Measurements from ENCODE around the gene CLRN3.

Gene CLRN3

DNA sequence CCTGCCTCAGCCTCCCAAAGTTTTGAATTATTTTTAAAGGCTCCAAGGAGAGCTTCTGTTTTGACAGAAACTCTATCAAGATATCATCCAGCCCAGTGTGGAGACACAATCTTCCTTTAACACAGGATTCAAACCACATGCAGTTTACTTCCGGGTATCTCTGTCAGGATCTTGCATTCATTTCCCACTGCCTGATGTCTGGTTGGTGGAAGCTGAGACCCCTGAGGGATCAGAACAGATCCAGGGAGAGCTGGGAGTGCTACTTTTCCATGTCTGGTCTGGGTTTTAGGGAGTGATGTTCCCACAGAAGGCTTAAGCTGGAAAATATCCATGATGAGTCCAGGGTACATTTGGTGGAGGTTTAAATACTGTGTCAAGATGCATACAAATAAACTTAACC lies 30.9 kb upstream of the CLRN3 start:
- H3K4me3 ChIP-seq (ENCODE audit: low read depth, low read length): no peak overlapping the region
- TF ChIP-seq, protein P1, sequence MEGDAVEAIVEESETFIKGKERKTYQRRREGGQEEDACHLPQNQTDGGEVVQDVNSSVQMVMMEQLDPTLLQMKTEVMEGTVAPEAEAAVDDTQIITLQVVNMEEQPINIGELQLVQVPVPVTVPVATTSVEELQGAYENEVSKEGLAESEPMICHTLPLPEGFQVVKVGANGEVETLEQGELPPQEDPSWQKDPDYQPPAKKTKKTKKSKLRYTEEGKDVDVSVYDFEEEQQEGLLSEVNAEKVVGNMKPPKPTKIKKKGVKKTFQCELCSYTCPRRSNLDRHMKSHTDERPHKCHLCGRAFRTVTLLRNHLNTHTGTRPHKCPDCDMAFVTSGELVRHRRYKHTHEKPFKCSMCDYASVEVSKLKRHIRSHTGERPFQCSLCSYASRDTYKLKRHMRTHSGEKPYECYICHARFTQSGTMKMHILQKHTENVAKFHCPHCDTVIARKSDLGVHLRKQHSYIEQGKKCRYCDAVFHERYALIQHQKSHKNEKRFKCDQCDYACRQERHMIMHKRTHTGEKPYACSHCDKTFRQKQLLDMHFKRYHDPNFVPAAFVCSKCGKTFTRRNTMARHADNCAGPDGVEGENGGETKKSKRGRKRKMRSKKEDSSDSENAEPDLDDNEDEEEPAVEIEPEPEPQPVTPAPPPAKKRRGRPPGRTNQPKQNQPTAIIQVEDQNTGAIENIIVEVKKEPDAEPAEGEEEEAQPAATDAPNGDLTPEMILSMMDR (IDR thresholded peaks at IDR 0.05; ENCODE audit: insufficient read depth, low read length, missing control alignments): no peak
- CTCF ChIA-PET: no interaction called here
- POLR2A ChIA-PET: no interaction called here
- DNase-seq (ENCODE audit: low read depth, low spot score): no peak

DNA sequence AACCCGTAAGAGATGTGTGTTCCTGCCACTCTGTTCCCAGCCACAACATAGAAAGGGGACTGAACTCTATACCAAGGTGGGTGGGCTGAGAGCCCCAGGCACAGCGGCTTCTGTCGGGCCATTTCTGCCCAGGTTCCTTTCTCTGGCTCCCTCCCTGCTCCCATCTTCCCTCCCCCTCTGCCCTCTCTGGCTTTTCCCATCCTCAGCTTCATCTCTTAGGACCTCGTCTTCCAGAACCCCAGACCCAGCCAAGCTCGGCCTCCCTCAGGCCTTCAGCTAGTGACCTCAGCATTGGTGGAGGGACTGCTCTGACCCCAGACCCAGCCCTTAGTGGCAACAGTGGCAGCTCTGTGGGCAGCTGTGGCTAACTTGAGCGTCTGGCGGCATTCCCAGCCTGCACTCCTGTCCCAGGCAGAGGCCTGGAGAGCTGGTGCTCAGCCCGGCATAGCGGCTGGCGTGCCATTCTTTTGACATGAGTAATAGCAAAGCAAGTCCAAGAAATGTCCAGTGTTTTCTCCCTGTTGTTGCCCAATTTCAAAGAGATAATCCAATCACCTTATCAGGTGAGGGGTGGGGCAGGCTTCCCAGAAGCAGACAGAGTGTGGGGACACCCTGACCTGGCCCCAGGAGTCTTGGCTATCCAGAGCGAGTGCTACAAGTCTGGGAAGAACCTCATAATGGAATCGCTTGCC lies 30.1 kb upstream of the CLRN3 start:
- ChIA-PET POLR2A (no interaction called here), CTCF (no interaction called here)
- H3K4me3 ChIP-seq (ENCODE audit: low read depth, low read length): no peak overlapping the region
- TF ChIP-seq, protein P1 (IDR thresholded peaks at IDR 0.05; ENCODE audit: insufficient read depth, low read length, missing control alignments): no peak
- no peak for DNase-seq (ENCODE audit: low read depth, low spot score)

DNA sequence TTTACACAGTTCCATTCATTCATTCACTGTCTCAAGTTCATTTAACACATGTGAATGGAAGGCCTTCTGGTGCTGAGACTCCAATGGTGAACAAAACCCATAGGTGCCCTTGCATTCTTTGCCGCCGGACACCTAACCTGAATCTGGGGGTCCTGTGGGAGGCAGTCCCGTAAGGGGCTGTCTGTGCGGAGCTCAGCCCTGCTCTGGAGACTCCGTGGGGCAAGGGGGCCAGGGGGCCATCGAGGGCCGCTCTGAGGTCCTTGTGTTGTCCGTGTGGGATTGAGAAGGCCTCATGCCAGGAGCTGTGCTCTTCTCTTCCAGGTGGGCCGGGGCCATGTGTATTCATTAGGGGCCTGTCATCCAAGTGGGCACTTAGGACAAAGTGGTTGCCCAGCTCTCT lies 29.5 kb upstream of the CLRN3 start:
- no peak overlapping the region for H3K4me3 ChIP-seq (ENCODE audit: low read depth, low read length)
- DNase-seq (ENCODE audit: low read depth, low spot score): no peak
- ChIA-PET CTCF (no interaction called here), POLR2A (no interaction called here)
- TF ChIP-seq, protein P1 (IDR thresholded peaks at IDR 0.05; ENCODE audit: insufficient read depth, low read length, missing control alignments): no peak

DNA sequence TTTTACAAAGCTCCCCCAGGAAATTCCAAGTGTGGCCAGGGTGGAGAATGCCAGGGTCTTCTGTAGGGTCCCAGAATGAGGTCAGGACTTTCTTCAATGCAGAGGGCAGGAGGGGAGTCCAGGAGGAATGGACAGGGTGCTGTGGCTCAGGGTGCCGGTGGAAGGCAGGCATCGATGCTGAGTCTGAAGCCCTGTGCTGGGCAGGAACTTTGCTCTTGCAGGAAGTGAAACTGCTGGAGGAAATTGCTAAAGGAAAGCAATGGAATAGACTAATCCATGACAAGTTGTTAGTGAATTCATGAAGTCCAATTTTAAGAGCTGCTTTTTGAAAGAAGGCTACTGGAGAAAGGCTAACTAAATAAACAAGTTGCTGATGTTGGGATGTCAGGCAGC lies 29.0 kb upstream of the CLRN3 start:
- H3K4me3 ChIP-seq (ENCODE audit: low read depth, low read length): no peak overlapping the region
- CTCF ChIA-PET: no interaction called here
- TF ChIP-seq, protein P1 (IDR thresholded peaks at IDR 0.05; ENCODE audit: insufficient read depth, low read length, missing control alignments): no peak
- POLR2A ChIA-PET: no interaction called here
- DNase-seq (ENCODE audit: low read depth, low spot score): no peak

DNA sequence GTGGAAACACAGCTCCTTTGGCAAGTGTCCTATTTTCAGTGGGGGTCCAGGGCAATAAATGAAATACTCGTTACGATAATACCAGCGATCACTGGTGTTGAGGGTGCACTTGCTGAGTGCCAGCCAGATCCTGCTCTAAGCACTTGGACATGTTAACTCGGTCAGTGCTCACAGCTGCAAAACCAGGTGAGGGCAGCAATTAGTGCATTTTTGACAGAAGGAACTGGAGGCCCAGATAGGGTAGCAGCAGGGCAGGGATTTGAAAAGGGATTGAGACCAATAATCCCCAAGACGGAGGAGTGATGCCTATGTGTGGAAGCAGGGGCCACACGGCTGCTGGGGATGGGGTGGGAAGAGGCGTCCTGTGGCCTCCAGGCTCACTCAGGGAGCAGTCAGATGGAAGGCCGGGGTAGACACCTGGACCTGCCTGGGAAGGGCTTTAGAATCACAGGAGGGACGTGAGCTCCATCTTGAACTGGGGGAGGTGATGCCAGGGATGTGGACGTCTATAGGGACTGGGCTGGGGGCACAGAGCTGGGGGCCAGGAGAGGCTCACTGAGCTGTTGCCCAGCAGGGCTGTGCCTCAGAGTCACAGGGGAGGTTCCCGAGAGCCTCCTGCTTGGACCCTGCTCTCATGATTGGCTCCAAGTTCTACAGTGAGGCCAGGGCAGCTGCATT lies 28.5 kb upstream of the CLRN3 start:
- ChIA-PET CTCF (no interaction called here), POLR2A (no interaction called here)
- TF ChIP-seq, protein P1 (IDR thresholded peaks at IDR 0.05; ENCODE audit: insufficient read depth, low read length, missing control alignments): no peak

DNA sequence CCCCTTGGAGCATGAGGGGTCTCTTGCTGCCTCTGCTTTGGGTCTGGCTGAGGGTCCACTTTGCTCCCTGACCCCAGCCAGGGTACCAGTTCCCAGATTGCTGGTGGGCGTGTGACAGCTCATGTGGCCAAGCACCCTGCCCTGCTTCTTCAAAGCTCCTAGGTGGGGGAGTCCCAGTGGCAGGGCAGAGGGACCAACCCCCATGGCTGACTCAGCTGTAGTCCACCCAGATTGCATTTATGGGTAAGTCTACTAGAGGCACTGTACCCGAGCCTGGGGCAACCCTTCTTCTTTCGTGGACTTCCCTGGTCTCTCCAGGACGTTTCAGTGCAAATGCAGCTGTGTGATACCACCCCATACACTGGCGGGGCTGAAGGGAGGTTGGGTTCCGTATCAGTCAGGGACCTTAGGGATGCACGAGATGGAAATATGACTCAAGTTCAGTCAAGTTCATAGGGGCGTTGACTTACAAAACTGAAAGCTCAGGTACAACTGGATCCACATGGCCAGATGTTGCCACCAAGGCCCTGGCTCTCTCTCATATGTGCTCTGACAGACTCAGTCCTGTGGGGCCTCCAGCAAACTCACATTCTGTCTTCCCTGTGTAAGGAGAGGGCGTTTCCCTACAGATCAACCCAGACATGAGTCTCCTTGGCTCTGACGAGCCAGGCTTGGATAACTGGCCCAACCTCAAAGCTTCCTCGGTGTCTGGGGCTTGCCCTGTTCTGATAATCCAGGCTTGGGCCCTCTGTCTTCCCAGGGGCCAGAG lies 27.7 kb upstream of the CLRN3 start:
- POLR2A ChIA-PET: no interaction called here
- CTCF ChIA-PET: no interaction called here
- TF ChIP-seq, protein P1 (IDR thresholded peaks at IDR 0.05; ENCODE audit: insufficient read depth, low read length, missing control alignments): no peak
- H3K4me3 ChIP-seq (ENCODE audit: low read depth, low read length): no peak overlapping the region
- DNase-seq (ENCODE audit: low read depth, low spot score): no peak

More for the DNA sequence above, 28.5 kb upstream of the CLRN3 start:
- no peak overlapping the region for H3K4me3 ChIP-seq (ENCODE audit: low read depth, low read length)
- no peak for DNase-seq (ENCODE audit: low read depth, low spot score)

Measured in AG04449 (cell line).